GM21360 (cell line): ENCODE results near the gene ATP9B.
"Not testable (repeated sequence)": the region's sequence is repeated elsewhere in the genome, so short reads cannot be mapped to it uniquely, and the experiment has no call there.

Experiments
- ATAC-seq: cut with Tn5 transposase; IDR thresholded peaks from one replicate; pipeline ENCODE4 v1.9.1; 2021; ENCODE audit warnings: mild to moderate bottlenecking, moderate library complexity; ENCODE audit not compliant: unreplicated experiment

ATP9B gene

DNA sequence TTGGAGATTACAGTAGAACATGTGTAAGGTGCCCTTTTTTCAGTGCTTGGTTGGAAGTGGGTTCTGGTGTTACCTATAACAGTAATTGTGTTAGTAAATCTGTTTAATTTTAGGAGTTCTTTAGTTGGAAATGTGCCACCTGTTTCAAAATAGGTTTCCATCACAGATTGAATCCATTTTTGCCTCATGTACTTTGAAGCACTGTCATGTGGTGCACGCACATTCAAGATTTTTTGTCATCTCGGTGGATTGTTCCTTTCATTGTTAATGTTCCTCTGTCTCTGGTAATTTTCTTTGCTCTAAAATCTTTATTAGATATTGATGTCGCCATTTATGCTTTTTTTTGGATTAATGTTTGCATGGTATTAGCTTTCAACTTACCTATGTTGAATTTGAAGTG lies 1.3 kb downstream of the ATP9B start:
- ATAC-seq, result no peak

DNA sequence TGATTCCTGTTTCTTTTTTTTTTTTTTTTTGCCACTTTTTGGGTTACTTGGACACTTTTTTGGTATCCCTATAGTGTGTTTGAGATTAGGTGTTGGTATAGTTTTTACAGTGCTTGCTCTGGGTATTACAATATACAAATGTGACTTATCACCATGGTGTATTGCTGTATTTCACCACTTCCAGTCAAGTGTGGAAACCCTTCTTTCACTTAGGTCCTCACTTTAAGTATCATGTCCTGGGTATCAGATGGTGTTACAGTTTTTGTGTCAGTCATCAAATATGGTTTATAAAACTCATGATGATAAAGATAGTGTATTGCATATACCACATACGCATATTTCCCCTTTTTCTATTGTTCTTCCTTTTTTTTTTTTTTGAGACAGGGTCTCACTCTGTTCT lies 1.8 kb downstream of the ATP9B start:
- no peak for ATAC-seq

DNA sequence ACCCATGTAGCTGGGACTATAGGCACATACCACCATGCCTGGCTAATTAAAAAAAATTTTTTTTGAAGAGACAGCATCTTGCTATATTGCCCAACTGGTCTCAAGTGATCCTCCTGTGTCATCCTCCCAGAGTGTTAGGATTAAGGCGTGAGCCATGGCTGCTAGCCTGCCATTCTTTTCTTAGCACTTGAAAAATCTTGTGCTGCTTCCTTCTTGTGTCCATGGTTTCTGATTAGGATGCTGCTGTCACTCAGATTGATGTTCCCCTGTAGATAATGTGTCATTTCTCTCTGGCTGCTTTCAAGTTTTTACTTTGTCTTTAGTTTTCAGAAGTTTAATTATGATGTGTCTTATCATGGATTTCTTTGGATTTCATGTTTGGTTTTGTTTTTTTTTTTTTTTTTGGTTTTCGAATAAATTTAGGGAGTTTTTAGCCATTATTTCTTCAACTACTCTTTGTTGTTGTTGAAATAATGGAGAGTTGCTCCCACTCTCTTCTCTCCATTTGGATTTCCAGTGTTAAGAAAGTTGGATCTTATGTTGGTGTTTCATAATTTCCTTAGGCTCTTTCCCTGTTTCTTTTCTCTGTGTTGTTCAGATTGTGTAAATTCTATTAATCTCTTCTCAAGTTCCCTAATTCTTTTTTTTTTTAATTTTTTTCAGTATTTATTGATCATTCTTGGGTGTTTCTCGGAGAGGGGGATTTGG lies 2.5 kb downstream of the ATP9B start:
- ATAC-seq, result no peak

DNA sequence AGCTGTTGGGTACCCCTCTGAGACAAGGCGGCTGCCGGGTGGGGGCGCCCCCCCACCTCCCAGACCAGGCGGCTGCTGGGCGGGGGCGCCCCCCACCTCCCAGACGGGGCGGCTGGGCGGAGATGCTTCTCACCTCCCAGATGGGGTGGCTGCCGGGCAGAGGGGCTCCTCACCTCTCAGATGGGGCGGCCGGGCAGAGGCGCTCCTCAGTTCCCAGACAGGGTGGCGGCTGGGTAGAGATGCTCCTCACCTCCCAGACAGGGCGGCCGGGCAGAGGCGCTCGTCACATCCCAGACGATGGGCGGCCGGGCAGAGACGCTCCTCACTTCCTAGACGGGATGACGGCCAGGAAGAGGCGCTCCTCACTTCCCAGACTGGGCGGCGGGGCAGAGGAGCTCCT lies 3.5 kb downstream of the ATP9B start:
- not testable (repeated sequence) for ATAC-seq

DNA sequence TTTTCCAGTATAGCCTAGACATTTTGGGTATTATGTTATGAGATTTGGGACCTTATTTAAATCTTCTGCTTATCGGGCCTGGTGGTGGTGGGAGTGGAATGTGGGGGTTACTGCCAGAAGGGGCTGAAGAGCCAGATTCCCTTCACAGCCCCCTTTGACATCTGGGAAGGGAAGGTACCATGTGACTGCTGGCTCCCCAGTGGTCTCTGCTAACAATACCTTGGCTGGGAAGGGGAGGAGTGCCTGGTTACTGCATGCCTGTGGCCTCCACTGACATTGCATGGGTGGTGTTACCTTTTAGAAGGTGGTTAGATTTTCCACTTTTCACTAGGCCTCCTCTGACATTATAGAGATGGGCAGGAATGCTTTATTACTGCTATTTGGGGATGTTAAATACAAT lies 8.0 kb downstream of the ATP9B start:
- ATAC-seq, result no peak

DNA sequence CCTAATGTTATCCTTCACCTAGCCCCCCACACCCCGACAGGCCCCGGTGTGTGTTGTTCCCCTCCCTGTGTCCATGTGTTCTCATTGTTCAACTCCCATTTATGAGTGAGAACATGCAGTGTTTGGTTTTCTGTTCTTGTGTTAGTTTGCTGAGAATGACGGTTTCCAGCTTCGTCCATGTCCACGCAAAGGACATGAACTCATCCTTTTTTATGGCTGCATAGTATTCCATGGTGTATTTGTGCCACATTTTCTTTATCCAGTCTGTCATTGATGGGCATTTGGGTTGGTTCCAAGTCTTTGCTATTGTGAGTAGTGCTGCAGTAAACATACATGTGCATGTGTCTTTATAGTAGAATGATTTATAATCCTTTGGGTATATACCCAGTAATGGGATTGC lies 9.6 kb downstream of the ATP9B start:
- not testable (repeated sequence) for ATAC-seq

DNA sequence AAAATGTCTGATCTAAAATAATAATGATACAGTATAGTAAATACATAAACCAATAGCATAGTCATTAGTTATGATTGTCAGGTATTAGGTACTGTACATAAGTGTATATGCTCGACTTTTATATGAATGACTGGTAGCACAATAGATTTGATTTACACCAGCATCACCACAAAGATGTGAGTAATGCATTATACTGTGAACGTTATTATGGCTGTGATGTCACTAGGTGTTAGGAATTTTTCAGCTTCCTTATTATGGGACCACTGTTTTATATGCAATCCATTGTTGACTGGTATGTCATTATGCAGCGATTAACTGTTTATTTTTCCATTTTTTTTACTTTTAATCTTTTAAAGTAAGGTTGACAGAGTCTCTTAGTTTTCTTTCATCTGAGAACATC lies 23.7 kb downstream of the ATP9B start:
- ATAC-seq, result no peak

DNA sequence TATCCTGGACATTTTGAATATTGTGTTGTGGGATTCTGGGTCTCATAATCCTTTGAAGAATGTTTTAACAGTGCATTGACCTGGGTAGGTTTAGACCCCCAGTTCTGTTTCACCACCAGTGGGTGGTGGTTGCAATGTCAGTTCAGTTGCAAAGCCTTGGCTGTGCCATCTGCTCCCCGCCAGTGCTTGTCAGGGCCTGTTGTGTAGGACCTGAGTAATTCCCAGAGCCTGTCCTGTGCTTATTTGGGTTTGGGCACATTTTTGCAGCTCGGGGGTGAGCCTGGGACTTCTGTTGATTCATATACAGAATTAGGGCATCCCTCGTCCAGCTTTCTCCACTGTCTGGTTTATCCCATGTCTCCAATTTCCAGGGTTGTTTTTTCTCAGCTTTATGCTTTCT lies 24.8 kb downstream of the ATP9B start:
- no peak for ATAC-seq

DNA sequence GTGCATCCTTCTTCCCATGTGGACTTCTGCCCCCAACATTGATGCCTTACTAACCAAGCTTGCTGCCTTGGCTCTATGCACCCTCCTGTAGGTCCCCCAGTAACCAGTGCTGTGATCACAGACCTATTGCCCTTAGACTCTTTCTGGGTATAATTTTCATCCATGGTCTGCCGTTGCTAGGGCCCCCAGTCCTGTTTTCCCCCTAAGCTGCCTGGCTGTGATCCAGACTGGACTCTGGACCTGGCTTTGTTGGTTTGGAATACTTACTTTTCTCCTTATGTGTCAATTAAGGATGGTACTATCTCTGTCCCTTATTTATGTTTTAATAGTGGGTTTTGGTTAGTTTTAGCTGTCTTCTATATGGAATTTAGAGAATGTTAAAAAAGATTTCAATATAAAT lies 26.0 kb downstream of the ATP9B start:
- ATAC-seq, result no peak

DNA sequence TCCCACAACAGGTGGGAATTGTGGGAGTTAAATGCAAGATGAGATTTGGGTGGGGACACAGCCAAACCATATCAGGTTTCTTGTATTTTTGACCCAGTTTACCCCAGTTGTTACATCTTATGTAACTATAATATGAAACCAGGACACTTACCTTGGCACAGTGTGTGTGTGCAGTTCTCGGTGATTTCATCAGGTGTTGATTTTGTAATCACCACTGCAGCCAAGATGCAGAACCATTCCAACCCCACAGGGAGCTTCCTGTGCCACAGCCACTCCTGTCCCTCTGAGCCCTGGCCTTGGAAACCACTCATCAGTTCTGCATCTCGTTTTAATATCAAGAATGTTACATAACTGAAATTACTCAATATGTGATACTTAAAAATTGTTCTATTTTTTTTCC lies 31.8 kb downstream of the ATP9B start:
- ATAC-seq, result no peak

DNA sequence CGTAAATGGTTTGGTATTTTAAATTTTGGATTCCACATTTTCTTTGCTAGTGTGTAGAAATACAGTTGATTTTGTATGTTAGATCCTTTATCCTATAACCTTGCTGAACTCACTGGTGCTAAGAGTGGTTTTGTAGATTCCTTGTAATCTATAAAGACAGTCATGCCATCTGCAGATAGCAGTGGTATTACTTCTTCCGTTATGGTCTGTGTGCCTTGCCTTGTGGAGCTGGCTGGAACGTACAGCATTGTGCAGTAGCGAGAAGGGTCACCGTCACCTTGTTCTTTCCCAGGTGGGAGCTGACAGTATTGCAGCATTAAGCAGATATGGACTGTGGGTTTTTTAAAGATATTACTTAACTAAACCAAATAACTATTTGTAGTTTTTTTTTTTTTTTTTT lies 33.7 kb downstream of the ATP9B start:
- ATAC-seq, result no peak

DNA sequence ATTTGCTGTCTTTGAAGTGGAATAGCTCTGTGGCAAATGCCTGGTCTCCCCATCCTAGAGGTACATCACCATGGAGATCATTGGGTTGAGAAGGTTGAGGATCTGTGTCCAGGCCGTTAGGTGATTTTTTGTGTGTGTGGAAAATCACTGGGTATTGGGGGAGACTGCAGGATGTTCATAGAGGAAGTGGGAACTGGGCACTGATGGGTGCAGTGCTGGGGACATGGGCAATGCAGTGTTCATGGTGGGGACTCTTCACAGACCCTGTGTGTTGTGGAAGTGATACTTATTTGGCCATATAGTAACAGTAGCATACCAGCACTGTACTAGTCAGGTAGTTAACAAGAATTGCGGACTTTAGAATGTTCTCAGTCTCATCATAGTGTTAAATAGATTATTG lies 34.9 kb downstream of the ATP9B start:
- no peak for ATAC-seq

DNA sequence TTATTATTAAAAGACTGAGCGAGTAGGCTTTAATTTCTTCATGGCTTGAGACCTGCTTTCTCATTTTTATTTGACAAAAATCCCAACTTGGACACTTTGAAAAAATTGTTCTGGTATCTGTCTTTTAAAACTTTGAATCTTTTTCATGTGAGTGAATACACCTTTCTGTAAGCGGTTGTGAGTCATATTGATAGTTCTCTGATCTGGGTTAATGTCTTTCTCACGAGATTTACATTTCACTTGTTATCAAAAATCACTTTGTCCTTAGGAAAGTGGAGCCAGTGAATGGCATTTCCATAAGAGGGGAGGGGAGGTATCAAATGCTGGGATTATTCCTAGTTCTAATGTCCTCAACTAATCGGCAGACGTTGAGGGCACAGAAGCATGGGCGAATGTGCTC lies 36.3 kb downstream of the ATP9B start:
- ATAC-seq, result no peak

DNA sequence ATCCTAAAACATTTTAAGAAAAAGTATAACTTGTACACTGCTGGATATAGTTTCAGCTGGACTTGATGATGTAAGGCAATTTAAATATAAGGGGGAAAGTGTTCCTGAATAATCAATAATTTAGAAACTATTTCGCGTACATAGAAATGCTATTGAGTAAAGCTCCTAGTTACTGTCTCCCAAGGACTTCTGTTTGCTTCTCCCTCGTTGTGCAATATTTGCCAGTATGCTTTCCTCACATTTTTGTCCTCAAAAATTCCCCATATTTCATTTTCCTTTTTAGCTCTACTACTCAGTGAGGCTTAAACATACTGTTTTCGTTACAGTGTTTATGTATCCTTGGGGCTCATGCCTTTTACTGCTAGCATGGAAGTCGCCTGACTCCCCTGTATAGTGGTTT lies 36.9 kb downstream of the ATP9B start:
- no peak for ATAC-seq

DNA sequence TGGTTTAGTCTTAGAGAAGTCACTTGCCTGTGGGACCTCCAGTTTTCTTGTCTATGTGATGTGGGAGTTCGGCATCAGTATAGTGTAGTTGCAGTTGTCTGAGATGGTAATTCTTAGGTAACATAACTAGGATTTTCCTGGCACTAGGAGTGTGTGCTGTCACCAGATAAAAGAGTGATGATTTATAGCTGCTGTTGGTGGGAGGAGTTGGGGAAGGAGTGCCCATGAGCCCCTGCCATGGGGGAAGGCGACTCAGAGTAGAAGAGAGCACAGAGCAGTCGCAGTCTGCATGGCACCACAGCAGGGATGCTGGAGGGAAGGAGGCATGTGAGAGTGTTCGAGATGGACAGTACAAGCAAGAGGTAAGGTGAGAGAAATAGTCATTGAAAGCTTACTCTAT lies 38.7 kb downstream of the ATP9B start:
- ATAC-seq, result no peak

DNA sequence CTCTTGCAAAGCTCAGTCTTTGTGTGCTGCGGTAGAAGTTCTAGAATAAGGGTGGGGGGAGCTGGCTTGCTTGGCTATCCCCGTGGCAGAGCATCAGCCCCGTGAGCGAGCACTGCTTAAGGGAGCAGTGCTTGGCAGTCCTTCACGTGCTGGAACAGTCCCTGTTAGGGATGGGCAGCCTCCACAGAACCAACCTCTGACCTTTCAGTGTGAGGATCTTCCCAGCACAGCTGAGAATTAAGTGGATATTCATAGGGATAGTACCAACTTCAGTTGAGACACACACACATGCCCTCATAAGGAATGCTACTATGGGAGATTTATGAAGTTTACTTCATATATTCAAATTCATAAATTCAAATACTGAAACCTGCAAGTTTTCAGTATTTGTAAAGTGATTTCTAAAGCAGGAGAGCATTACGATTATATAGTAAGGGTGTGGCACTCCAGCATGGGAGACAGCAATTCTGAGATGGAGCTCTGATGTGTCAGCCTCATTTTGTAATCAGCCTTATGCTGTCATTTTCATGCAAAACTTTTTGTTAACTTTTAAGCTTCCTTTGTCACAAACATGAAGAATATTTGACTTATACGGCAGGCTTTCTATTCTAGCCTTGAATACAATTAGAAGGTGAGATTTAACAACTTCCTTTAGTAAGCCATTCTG lies 39.5 kb downstream of the ATP9B start:
- ATAC-seq, result no peak

DNA sequence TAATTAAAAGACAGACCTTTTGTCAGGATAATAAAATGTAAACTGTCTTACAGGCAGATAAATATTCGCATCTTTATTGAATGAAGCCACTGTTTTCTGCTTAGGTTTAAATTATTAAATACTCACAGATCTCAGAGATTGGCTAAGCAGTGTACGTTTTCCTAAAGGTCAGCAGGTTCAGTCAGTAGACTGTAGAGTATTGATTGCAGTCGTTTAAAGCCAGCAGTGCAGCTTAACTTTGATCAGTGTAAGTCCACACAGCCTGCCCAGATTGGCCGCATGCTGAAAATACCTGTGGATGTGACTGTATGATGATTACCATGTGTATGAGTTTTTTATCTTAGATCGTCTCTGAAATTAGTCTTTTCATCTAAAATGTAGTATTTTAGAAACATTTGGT lies 42.3 kb downstream of the ATP9B start:
- ATAC-seq, result no peak

DNA sequence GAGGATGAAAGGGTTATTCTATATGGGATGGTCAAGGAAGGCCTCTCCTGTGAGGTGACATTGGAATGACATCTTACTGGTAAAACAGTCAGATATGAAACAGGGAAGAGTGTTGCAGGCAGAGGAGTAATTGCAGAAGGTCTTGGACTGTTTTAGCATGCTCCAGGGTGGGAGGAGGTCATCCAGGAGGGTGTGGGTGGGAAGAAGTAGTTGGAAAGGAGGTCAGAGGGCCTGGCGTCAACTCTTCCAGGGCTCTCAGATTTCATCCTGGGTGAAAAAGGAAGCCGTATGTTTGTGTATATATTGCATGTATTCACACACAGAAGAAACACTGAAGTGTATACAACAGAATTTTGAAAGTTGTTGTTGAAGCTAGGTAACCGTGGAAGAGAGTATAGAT lies 48.2 kb downstream of the ATP9B start:
- ATAC-seq, result no peak

DNA sequence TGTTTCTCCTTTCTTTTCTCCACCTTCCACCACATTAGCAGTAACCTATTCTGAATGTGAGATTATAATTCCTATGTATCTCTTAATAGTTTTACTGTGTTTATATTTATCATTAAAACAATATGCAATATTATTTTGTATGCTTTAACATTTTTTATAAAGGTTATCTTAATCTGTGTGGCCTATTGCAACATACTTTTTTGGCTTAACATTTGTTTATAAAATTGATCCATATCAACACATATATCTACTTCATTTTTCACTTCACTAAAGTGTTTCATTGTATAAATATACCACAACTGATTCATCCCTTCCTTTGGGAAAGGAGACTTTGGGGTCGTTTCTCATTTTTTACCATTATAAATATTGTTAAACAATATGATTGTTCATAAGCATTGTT lies 48.6 kb downstream of the ATP9B start:
- no peak for ATAC-seq

DNA sequence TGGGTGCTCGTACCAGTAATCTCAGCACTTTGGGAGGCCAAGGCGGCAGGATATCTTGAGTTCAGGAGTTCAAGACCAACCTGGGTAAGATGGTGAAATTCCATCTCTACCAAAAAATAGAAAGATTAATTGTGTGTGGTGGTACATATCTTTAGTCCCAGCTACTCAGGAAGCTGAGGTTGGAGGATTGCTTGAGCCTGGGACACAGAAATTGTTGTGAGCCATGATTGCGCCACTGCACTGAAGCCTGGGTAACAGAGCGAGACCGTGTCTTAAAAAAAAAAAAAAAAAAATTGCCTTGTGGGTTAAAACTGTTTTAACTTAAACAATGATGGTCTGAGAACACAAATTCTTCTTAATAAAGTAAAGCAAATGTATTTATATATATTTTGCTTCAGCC lies 49.6 kb downstream of the ATP9B start:
- ATAC-seq, result no peak

DNA sequence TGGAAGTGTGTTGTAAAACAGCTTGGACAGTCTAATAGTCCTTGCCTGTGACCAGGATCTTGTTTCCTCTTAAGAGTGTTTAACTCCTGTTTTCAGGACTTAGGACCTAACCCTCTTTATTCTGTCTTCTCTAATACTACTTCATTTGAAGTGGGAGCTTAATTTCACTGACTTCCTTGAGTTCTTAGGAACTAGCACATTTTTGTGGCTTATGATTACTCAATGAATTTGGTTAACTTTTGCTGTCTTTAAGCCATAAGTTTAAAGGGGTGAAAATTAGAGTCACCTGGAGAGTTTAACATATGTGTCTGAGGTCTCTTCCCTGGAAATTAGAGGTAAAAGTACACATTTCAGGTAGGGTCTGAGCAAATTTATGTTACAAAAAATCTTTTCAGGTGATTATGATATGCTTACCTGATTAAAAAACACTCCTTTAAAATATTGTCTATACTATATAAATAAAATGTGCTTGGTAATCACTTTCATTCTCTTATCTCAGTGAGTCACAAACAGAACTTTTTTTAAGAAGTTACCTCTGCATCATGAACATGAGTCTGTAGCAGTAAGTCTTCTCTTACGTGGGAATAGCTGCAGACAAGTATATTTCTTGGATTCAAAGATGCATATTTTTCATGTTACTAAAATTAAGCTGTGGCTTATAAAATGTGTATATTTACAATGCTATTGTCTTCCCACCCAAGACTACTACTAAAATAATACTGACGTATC lies 52.7 kb downstream of the ATP9B start:
- ATAC-seq, result no peak

DNA sequence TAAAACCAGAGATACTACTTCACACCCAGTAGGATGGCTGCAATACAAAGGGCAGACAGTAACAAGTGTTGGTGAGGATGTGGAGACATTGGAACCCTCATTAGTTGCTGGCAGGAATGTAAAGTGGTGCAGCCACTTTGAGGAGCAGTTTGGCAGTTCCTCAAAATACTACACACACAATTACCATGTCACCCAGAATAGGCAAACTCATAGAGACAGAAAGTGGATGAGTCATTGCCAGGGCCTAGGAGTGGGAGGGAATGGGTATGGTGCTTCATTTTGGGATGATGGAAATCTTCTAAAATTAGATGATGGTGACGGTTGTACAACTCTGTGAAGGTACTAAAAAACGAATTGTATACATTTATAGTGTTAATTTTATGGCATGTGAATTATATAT lies 54.8 kb downstream of the ATP9B start:
- ATAC-seq, result no peak
